Endodermal cell (in vitro differentiated cells): ENCODE data around the gene KRTAP10-6. TPM values are rescaled to one million over a fixed set of nuclear protein-coding genes. Genes with fewer than 3 reads are reported as not detected.
A peak's percentile ranks its signal among the peaks of the same experiment; 100 is the strongest.
"Not testable (repeated sequence)": the region's sequence is repeated elsewhere in the genome, so short reads cannot be mapped to it uniquely, and the experiment has no call there.

ENCODE experiments used
- DNase-seq: peaks from one replicate; pipeline ENCODE4 v3.0.0-alpha.2; 2017
- H3K27ac ChIP-seq: 2 replicates; pipeline ENCODE4 v1.5.1; 2013; ENCODE audit warnings: mild to moderate bottlenecking, low read depth, low read length, moderate library complexity
- H3K27me3 ChIP-seq: 2 replicates; pipeline ENCODE4 v1.6.1; 2013; ENCODE audit warnings: mild to moderate bottlenecking, low read length, moderate library complexity; ENCODE audit not compliant: insufficient read depth, control insufficient read depth, poor library complexity, severe bottlenecking
- H3K36me3 ChIP-seq: 2 replicates; pipeline ENCODE4 v1.7.0; 2013; ENCODE audit warnings: mild to moderate bottlenecking, low read length, moderate library complexity; ENCODE audit not compliant: control insufficient read depth, insufficient read depth
- H3K4me1 ChIP-seq: one replicate; pipeline ENCODE4 v1.7.0; 2013; ENCODE audit warnings: low read length; ENCODE audit not compliant: control insufficient read depth, insufficient read depth
- H3K4me3 ChIP-seq: 2 replicates; pipeline ENCODE4 v1.5.1; 2013; ENCODE audit warnings: mild to moderate bottlenecking, low read length, moderate library complexity
- H3K9ac ChIP-seq: 2 replicates; pipeline ENCODE4 v1.6.1; 2013; ENCODE audit warnings: mild to moderate bottlenecking, low read length, moderate library complexity; ENCODE audit not compliant: poor library complexity, severe bottlenecking; ENCODE audit errors: extremely low read depth
- H3K9me3 ChIP-seq: 2 replicates; pipeline ENCODE4 v1.6.1; 2013; ENCODE audit warnings: mild to moderate bottlenecking, low read length, moderate library complexity; ENCODE audit not compliant: control insufficient read depth
- H3K27ac Mint-ChIP-seq: 2 replicates; pipeline ENCODE4 v1.8.0; 2020; ENCODE audit warnings: mixed read lengths
- H3K27me3 Mint-ChIP-seq: 2 replicates; pipeline ENCODE4 v1.8.0; 2021; ENCODE audit warnings: mild to moderate bottlenecking, mixed read lengths; ENCODE audit not compliant: insufficient read depth
- H3K36me3 Mint-ChIP-seq: 2 replicates; pipeline ENCODE4 v1.8.0; 2020; ENCODE audit warnings: low read depth, mixed read lengths
- H3K4me1 Mint-ChIP-seq: 2 replicates; pipeline ENCODE4 v1.8.0; 2020; ENCODE audit warnings: mixed read lengths
- H3K4me3 Mint-ChIP-seq: 2 replicates; pipeline ENCODE4 v1.8.0; 2020; ENCODE audit warnings: mild to moderate bottlenecking, moderate library complexity, mixed read lengths
- H3K9me3 Mint-ChIP-seq: 2 replicates; pipeline ENCODE4 v1.8.0; 2020; ENCODE audit warnings: mild to moderate bottlenecking, mixed read lengths
- WGBS, 2 experiments: methylation state at CpG; one replicate each; pipeline versions ENCODE4 v1.1.5 to v1.1.7; 2013; ENCODE audit warnings: missing lambda C conversion rate in 2 of 2, mixed read lengths in 1 of 2; ENCODE audit not compliant: insufficient coverage in 1 of 2, insufficient read length in 1 of 2; 5-methylcytosine and 5-hydroxymethylcytosine counted together
- total RNA-seq, 2 donors: library from RNA; stranded (reverse); fragmentation: NEBNext Ultra II Directional in 1 of 2; extraction: Animal tissue kit (Norgen Biotek cat#: 25700) in 1 of 2; gene quantifications; 2 replicates in 1 of 2; 3 replicates in 1 of 2; pipeline ENCODE4 v1.2.1, GENCODE V29; 2021
- TF ChIP-seq, protein P1 (sequence below): fragments of 200-600 bp; sonication (generic); conservative IDR thresholded peaks from 2 replicates; pipeline ENCODE4 v1.5.0; 2021; ENCODE audit warnings: antibody characterized with exemption, mild to moderate bottlenecking

Gene KRTAP10-6
- total RNA-seq, 2 donors from 2014 or later = not detected

DNA sequence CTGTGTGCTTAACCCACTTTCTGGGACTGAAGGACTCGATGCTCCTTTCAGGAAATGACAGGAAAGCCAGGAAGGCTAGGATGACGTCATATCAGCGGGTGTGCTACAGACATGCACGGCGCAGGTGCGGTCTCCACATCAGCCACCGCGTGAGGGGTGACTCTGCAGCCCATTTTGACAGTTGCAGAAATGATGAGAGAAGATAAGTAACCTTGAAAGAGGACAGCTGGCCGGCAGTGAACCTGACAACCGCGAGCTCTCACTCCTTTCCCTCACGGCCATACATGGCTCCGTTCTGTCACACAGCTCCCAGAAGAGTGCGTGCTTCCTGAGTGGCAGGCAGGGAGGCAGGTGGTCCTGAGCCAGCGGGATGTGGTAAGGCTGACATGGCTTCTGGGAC is 10.2 kb downstream of the KRTAP10-6 start:
- no peaks in the 10 kb centered on the region for H3K36me3 ChIP-seq
- H3K9me3 Mint-ChIP-seq = peaks cover 23% of the 10 kb centered on the region
- no peak overlapping the region for H3K27ac Mint-ChIP-seq
- peaks cover 15% of the 10 kb centered on the region for H3K9me3 ChIP-seq
- 86 to 94% methylated on average over 8 to 15 of the region's 15 CpGs for WGBS, 2 experiments
- TF ChIP-seq, protein P1, sequence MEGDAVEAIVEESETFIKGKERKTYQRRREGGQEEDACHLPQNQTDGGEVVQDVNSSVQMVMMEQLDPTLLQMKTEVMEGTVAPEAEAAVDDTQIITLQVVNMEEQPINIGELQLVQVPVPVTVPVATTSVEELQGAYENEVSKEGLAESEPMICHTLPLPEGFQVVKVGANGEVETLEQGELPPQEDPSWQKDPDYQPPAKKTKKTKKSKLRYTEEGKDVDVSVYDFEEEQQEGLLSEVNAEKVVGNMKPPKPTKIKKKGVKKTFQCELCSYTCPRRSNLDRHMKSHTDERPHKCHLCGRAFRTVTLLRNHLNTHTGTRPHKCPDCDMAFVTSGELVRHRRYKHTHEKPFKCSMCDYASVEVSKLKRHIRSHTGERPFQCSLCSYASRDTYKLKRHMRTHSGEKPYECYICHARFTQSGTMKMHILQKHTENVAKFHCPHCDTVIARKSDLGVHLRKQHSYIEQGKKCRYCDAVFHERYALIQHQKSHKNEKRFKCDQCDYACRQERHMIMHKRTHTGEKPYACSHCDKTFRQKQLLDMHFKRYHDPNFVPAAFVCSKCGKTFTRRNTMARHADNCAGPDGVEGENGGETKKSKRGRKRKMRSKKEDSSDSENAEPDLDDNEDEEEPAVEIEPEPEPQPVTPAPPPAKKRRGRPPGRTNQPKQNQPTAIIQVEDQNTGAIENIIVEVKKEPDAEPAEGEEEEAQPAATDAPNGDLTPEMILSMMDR = no peak
- no peak overlapping the region for H3K4me3 ChIP-seq
- no peaks in the 10 kb centered on the region for H3K4me1 ChIP-seq
- H3K27me3 ChIP-seq = no peaks in the 10 kb centered on the region
- H3K27ac ChIP-seq = no peak overlapping the region
- no peak overlapping the region for H3K9ac ChIP-seq
- no peak overlapping the region for H3K4me3 Mint-ChIP-seq
- peaks cover 5% of the 10 kb centered on the region for H3K4me1 Mint-ChIP-seq
- DNase-seq = no peak
- peaks cover 10% of the 10 kb centered on the region for H3K27me3 Mint-ChIP-seq
- peaks cover 3% of the 10 kb centered on the region for H3K36me3 Mint-ChIP-seq

- DNase-seq = no peak
- Mint-ChIP-seq H3K4me3 (no peak overlapping the region), H3K27ac (no peak overlapping the region), H3K36me3 (peaks cover 3% of the 10 kb centered on the region), H3K9me3 (peaks cover 30% of the 10 kb centered on the region), H3K27me3 (peaks cover 10% of the 10 kb centered on the region), H3K4me1 (peaks cover 5% of the 10 kb centered on the region)
- TF ChIP-seq, protein P1 = no peak
- H3K27me3 ChIP-seq = no peaks in the 10 kb centered on the region
- no peak overlapping the region for H3K4me3 ChIP-seq
- H3K36me3 ChIP-seq = no peaks in the 10 kb centered on the region
- H3K9ac ChIP-seq = no peak overlapping the region
- no peaks in the 10 kb centered on the region for H3K4me1 ChIP-seq
- peaks cover 21% of the 10 kb centered on the region for H3K9me3 ChIP-seq
- H3K27ac ChIP-seq = no peak overlapping the region
- WGBS, 2 experiments = 93 to 94% methylated on average over 2 to 3 of the region's 3 CpGs
Measured at GRCh38 chr21:44581158-44581557, 11.1 kb downstream of the KRTAP10-6 start.

DNA sequence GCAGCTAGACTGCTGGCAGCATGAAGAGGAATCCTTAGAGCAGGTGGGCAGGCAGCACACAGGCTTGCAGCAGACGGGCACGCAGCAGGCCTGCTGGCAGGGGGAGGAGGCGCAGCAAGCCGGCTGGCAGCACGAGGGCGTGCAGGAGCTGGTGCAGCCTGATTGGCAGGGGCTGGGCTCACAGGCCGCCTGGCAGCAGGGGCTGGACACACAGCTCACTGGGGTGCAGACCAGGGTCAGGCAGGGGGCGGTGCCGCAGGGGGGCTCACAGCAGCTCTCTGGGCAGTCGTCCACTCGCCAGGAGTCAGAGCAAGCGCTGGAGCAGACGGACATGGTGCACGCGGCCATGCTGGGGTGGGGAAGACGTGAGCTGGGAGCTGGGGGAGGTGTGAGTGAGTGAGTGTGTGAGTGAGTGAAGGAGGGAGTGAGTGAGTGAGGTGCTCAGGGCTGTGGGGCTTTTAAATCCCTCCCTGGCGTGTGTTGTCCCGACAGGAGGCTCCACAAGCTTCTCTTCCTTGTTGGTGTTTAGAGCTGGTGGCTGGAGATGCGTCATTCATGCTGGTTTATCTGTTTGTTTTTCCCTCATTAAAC is 12.0 kb downstream of the KRTAP10-6 start, which contains the start of gene KRTAP10-5:
Gene KRTAP10-5 (minus strand): TSS at position 374 of the 591 bp plus-strand sequence. CDS start 26 bp downstream, at position 348.
- not testable (repeated sequence) for H3K36me3 ChIP-seq, H3K4me1 Mint-ChIP-seq, H3K9ac ChIP-seq, H3K4me3 Mint-ChIP-seq, H3K27ac ChIP-seq, H3K27ac Mint-ChIP-seq, H3K4me1 ChIP-seq, H3K27me3 Mint-ChIP-seq, H3K36me3 Mint-ChIP-seq, H3K27me3 ChIP-seq, H3K4me3 ChIP-seq
- peaks cover 34% of the 10 kb centered on the region for H3K9me3 Mint-ChIP-seq
- H3K9me3 ChIP-seq = peaks cover 21% of the 10 kb centered on the region
- DNase-seq = peak; percentile 24
- 79 to 85% methylated on average over 12 to 19 of the region's 19 CpGs for WGBS, 2 experiments

- Histone ChIP-seq H3K4me3 (no peak overlapping the region), H3K9me3 (peaks cover 21% of the 10 kb centered on the region), H3K27ac (no peak overlapping the region), H3K36me3 (no peaks in the 10 kb centered on the region), H3K4me1 (no peaks in the 10 kb centered on the region), H3K27me3 (no peaks in the 10 kb centered on the region), H3K9ac (no peak overlapping the region)
- DNase-seq = no peak
- Mint-ChIP-seq H3K27ac (no peak overlapping the region), H3K36me3 (peaks cover 3% of the 10 kb centered on the region), H3K27me3 (peaks cover 8% of the 10 kb centered on the region), H3K4me1 (peaks cover 7% of the 10 kb centered on the region), H3K4me3 (no peak overlapping the region), H3K9me3 (peaks cover 34% of the 10 kb centered on the region)
- TF ChIP-seq, protein P1 = no peak
- 85 to 89% methylated on average over 7 of the region's 7 CpGs for WGBS, 2 experiments
Measured at GRCh38 chr21:44579833-44580144, 12.5 kb downstream of the KRTAP10-6 start.
